ENCODE data around the gene RAB35. TPM values are rescaled to one million over a fixed set of nuclear protein-coding genes. Genes with fewer than 3 reads are reported as not detected.

The RAB35 gene
- 10 to 100 TPM; 17.5 to 25.4 (median 22.3) TPM for total RNA-seq
- polyA plus RNA-seq = 10 to 100 TPM; 24.6 to 43.0 (median 33.5) TPM

DNA sequence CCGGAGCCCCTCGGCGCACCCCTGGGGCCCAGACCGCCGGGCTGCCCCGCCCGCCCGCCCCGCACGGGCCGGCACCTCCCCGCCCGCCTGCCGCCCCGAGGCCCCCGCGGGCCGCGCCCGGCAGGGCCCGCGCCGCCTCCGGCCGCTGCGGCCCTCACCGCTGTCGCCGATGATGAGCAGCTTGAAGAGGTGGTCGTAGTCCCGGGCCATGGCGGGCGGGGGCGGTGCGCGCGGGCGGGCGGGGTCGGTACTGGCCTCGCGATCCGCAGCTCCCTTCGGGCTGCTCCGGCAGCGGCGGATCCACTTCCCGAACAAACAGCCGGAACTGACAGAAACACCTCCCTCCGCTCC lies at the start of gene RAB35:
TSS of gene RAB35 (minus strand) at position 313 of the 351 bp plus-strand sequence. CDS start at position 210, 103 bp downstream.
- TF ChIP-seq POLR2AphosphoS5 (IDR thresholded peaks at IDR 0.05) = no peak
- TF ChIP-seq, protein P1, sequence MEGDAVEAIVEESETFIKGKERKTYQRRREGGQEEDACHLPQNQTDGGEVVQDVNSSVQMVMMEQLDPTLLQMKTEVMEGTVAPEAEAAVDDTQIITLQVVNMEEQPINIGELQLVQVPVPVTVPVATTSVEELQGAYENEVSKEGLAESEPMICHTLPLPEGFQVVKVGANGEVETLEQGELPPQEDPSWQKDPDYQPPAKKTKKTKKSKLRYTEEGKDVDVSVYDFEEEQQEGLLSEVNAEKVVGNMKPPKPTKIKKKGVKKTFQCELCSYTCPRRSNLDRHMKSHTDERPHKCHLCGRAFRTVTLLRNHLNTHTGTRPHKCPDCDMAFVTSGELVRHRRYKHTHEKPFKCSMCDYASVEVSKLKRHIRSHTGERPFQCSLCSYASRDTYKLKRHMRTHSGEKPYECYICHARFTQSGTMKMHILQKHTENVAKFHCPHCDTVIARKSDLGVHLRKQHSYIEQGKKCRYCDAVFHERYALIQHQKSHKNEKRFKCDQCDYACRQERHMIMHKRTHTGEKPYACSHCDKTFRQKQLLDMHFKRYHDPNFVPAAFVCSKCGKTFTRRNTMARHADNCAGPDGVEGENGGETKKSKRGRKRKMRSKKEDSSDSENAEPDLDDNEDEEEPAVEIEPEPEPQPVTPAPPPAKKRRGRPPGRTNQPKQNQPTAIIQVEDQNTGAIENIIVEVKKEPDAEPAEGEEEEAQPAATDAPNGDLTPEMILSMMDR (IDR thresholded peaks at IDR 0.05) = no peak
- no peak for TF ChIP-seq EP300 (IDR thresholded peaks at IDR 0.05)
- no peak for TF ChIP-seq POLR2A (IDR thresholded peaks at IDR 0.05)
- no peaks in the 10 kb centered on the region for H3K27me3 ChIP-seq
- DNase-seq = no peak

GRCh38 chr12:120164293-120164692 lies 47.7 kb upstream of the RAB35 start:
- Histone ChIP-seq H3K27ac (no peak overlapping the region), H3K27me3 (no peaks in the 10 kb centered on the region), H3K4me1 (no peaks in the 10 kb centered on the region), H3K9me3 (no peaks in the 10 kb centered on the region), H3K4me3 (no peak overlapping the region), H3K36me3 (peaks cover 41 to 97% (median 61%) of the 10 kb centered on the region in 4 donors)
- no peak for DNase-seq
- TF ChIP-seq POLR2A (IDR thresholded peaks at IDR 0.05) = no peak
- TF ChIP-seq, protein P1 (IDR thresholded peaks at IDR 0.05) = no peak
- TF ChIP-seq POLR2AphosphoS5 (IDR thresholded peaks at IDR 0.05) = no peak
- 90 to 96% methylated on average over 11 of the region's 11 CpGs for WGBS, 2 donors
- intact Hi-C loops (cut with DNase I) = no loop called here

More for the DNA sequence above, at the start of gene RAB35:
- Histone ChIP-seq H3K27ac (peak within 1 kb of the TSS; percentile 97 to 98 (median 97)), H3K4me1 (peaks cover 0 to 71% (median 43%) of the 10 kb centered on the region in 4 donors), H3K36me3 (no peaks in the 10 kb centered on the region), H3K4me3 (peak within 1 kb of the TSS; percentile 78 to 95 (median 80)), H3K9me3 (no peaks in the 10 kb centered on the region)
- intact Hi-C loops (cut with DNase I) = loop anchor here (2.0 to 5.0 kb wide), 2 partner anchors 30 to 86 kb away; partner anchors contain the start of gene RPLP0
- 0 to 1% methylated on average over 50 of the region's 50 CpGs for WGBS, 2 donors

DNA sequence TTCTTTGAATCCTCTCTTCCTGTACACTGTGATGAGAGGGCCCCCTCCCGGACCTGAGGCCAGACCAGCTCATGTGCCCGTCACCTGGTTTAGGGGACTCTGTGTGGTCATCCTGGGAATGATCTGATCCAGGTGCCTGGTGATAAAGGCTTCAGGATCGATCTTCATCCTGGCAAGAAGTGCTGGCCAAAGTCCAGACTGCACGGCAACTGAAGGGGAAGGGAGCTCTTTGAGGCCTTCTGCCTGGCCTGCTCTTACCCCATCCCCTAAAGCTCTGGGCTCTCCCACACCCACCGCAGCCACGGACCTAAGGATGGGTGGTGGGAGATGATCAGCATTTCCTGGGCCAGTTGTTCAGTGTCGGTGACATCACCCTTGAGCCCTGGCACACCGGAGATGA lies 46.2 kb upstream of the RAB35 start:
- Histone ChIP-seq H3K27me3 (no peaks in the 10 kb centered on the region), H3K36me3 (peaks cover 40 to 97% (median 61%) of the 10 kb centered on the region in 4 donors), H3K4me3 (no peak overlapping the region), H3K27ac (no peak overlapping the region), H3K9me3 (no peaks in the 10 kb centered on the region), H3K4me1 (no peaks in the 10 kb centered on the region)
- WGBS, 2 donors = 90 to 91% methylated on average over 8 of the region's 8 CpGs
- TF ChIP-seq POLR2AphosphoS5 (IDR thresholded peaks at IDR 0.05) = no peak
- TF ChIP-seq POLR2A (IDR thresholded peaks at IDR 0.05) = no peak
- TF ChIP-seq, protein P1 (IDR thresholded peaks at IDR 0.05) = no peak
- TF ChIP-seq EP300 (IDR thresholded peaks at IDR 0.05) = no peak
- intact Hi-C loops (cut with DNase I) = no loop called here
- DNase-seq = no peak

- Histone ChIP-seq H3K4me3 (no peak overlapping the region), H3K27me3 (no peaks in the 10 kb centered on the region), H3K4me1 (no peaks in the 10 kb centered on the region), H3K27ac (no peak overlapping the region), H3K36me3 (peaks cover 45 to 97% (median 69%) of the 10 kb centered on the region in 4 donors), H3K9me3 (no peaks in the 10 kb centered on the region)
- DNase-seq = no peak
- TF ChIP-seq POLR2AphosphoS5 (IDR thresholded peaks at IDR 0.05) (no peak), EP300 (IDR thresholded peaks at IDR 0.05) (no peak), POLR2A (IDR thresholded peaks at IDR 0.05) (no peak)
- TF ChIP-seq, protein P1 (IDR thresholded peaks at IDR 0.05) = no peak
- WGBS, 2 donors = 96 to 97% methylated on average over 11 of the region's 11 CpGs
- intact Hi-C loops (cut with DNase I) = no loop called here
These were observed 45.3 kb upstream of the RAB35 start for GRCh38 chr12:120161852-120162251.

Data from sigmoid colon (tissue), 7 donors.